Colonic mucosa (tissue), 4 donors: ENCODE data around the gene SYT2. TPM values are rescaled to one million over a fixed set of nuclear protein-coding genes. Genes with fewer than 3 reads are reported as not detected.
A peak's percentile ranks its signal among the peaks of the same experiment; 100 is the strongest.

ENCODE experiments used
- DNase-seq: peaks from one replicate; pipeline ENCODE4 v3.0.0-alpha.2; 2020
- H3K27ac ChIP-seq: fragments of 200-600 bp; one replicate; pipeline ENCODE4 v1.8.0; 2021
- H3K27me3 ChIP-seq: fragments of 200-600 bp; one replicate; pipeline ENCODE4 v1.8.0; 2021
- H3K36me3 ChIP-seq: fragments of 200-600 bp; one replicate; pipeline ENCODE4 v1.8.0; 2021
- H3K4me1 ChIP-seq: fragments of 200-600 bp; one replicate; pipeline ENCODE4 v1.8.0; 2021; ENCODE audit warnings: mild to moderate bottlenecking
- H3K4me3 ChIP-seq: fragments of 200-600 bp; one replicate; pipeline ENCODE4 v1.8.0; 2021
- H3K9ac ChIP-seq, 2 donors: one replicate each; pipeline ENCODE4 v1.7.0; 2013; ENCODE audit warnings: control low read depth in 2 of 2, low read depth in 2 of 2, low read length in 2 of 2
- H3K9me3 ChIP-seq: fragments of 200-600 bp; one replicate; pipeline ENCODE4 v1.8.0; 2021
- intact Hi-C: fragments of 100-400 bp; cut with DNase I; formaldehyde crosslinking; loops from one replicate; pipeline ENCODE4 v1.14.1; 2022
- total RNA-seq, 2 donors: library from RNA; stranded (reverse); fragmentation: NEBNext Ultra II Directional in 1 of 2; extraction: Animal tissue kit (Norgen Biotek cat#: 25700) in 1 of 2; gene quantifications; one replicate each; pipeline ENCODE4 v1.2.1, GENCODE V29; 2021
- TF ChIP-seq, protein P1 (sequence below): fragments of 200-600 bp; IDR thresholded peaks from one replicate; pipeline ENCODE4 v1.8.0; 2022; ENCODE audit warnings: antibody characterized with exemption, mild to moderate bottlenecking
- donor health status: healthy.
- donor health status: DM: no; HTN: no; CAD: no.
- donor health status: DM: no; HTN: no; CAD: no.

The SYT2 gene
- total RNA-seq, 2 donors from 2014 or later: 0.15 to 0.19 TPM

DNA sequence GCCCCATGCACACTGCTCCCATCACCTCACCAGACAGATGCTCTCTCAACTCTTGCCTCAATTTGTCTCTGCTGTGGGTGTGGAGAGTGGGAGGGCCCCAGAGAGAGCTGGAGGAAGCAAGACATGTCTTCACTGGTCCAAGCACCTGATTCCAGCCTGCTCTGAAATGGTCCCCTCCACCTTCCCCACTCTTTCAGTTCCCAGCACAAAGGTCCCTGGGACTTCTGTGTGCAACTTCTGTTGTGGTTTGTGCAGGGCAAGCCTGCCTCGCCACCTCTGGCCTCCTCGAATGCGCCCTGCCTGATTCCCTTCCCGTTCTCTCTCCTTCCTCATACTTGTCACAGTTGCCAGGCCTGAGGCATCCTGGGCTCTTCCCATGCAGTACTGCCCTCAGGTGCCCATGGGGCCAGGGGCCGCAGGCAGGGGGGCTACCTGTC is 119.3 kb downstream of the SYT2 start:
- Histone ChIP-seq H3K4me3 (no peak overlapping the region), H3K27me3 (no peaks in the 10 kb centered on the region), H3K36me3 (no peaks in the 10 kb centered on the region), H3K9me3 (no peaks in the 10 kb centered on the region), H3K27ac (no peak overlapping the region), H3K4me1 (no peaks in the 10 kb centered on the region), H3K9ac (no peak overlapping the region)
- no peak for DNase-seq
- intact Hi-C loops: no loop called here
- TF ChIP-seq, protein P1, sequence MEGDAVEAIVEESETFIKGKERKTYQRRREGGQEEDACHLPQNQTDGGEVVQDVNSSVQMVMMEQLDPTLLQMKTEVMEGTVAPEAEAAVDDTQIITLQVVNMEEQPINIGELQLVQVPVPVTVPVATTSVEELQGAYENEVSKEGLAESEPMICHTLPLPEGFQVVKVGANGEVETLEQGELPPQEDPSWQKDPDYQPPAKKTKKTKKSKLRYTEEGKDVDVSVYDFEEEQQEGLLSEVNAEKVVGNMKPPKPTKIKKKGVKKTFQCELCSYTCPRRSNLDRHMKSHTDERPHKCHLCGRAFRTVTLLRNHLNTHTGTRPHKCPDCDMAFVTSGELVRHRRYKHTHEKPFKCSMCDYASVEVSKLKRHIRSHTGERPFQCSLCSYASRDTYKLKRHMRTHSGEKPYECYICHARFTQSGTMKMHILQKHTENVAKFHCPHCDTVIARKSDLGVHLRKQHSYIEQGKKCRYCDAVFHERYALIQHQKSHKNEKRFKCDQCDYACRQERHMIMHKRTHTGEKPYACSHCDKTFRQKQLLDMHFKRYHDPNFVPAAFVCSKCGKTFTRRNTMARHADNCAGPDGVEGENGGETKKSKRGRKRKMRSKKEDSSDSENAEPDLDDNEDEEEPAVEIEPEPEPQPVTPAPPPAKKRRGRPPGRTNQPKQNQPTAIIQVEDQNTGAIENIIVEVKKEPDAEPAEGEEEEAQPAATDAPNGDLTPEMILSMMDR: no peak

DNA sequence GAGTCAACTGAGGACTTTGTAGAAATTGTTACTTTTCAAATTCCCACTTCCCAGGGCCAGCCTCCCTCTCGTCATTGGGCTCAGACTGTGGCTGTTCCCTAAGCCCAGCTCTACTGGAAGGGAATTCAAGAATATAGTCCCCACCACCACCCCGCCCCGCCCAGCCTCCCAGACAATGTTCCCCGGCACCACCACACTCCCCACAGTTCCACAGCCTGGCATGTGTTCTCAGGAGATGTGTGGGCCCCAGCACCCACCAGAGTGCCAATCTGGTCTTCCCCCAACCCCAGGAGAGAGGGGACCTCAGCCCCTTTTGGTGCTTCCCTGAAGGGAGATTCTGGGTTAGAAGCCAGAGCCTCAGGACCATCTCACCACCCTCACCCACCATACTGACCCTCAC is 120.1 kb downstream of the SYT2 start:
- H3K9me3 ChIP-seq: no peaks in the 10 kb centered on the region
- DNase-seq: no peak
- intact Hi-C loops: no loop called here
- H3K4me3 ChIP-seq: no peak overlapping the region
- no peaks in the 10 kb centered on the region for H3K27me3 ChIP-seq
- H3K4me1 ChIP-seq: no peaks in the 10 kb centered on the region
- TF ChIP-seq, protein P1: no peak
- no peak overlapping the region for H3K9ac ChIP-seq
- no peaks in the 10 kb centered on the region for H3K36me3 ChIP-seq
- peak overlapping the region; percentile 31 for H3K27ac ChIP-seq

DNA sequence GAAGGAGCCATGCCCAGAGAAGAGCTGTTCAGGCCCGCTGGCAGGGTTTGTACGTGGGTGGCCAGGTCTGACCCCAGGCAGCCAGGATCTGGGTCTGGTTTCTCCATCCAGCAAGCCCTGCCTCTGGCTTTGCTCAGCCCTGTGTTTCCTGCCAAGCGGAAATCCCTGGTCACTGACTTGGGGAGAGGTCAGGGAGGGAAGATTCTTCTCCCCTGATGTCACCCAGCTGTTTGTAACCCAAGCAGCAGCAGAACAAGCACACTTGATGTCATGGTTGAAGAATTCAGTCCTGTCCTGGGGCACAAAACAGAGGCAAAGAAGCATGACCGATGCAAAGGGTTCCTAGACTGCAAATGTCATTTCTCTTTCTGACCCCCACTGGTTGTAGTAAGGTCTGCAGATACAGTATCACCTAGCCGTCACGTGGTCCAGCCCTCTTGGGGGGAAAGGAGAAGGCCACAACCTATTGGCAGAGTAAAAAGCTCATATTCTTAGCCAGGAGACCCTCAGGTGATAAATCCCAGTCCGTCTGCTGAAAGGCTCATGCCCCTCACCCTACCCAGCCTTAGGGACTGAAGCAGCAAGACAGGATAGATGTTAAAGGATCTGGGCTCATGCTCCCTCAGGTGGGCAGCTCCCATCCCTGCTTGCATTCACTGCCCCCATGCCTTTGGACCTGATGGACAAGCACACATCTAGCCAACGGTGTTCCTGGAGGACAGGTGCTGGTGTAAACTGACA is 120.9 kb downstream of the SYT2 start:
- no peak overlapping the region for H3K9ac ChIP-seq
- intact Hi-C loops: no loop called here

DNA sequence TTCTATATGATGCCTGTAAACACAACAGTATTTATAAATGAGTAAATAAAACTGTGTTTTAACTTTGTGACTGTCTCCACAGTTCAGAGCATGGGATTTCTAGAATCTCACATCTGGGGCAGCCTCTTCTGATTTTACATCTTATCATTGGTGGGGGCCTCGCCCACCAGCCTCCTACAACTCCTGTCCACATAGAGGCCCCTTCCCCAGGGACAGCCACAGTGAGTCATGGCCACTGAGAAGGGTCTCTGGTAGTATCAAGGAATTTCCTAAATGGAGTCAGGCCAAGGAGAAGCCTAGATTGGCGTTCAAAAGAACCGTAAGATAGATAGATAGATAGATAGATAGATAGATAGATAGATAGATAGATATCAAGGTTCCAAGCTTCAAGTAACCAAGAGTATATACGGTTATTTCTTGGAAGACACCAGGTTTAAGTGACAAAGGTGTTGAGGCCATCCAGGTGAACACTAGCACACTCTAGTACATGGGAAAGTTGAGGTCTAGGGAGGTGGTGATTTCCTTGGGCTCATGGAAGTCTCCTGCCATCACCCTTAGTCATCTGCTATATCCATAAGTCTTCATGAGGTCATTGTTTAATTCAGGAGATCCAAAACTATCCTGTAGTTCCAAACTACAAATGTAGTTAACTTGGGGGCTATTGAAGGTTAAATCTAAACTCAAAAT is 121.6 kb downstream of the SYT2 start:
- Histone ChIP-seq H3K36me3 (no peaks in the 10 kb centered on the region), H3K4me1 (no peaks in the 10 kb centered on the region), H3K27ac (peak overlapping the region; percentile 43), H3K9me3 (no peaks in the 10 kb centered on the region), H3K27me3 (no peaks in the 10 kb centered on the region), H3K4me3 (no peak overlapping the region), H3K9ac (no peak overlapping the region)
- no peak for DNase-seq
- intact Hi-C loops: no loop called here
- TF ChIP-seq, protein P1: no peak

More for the DNA sequence above, 120.9 kb downstream of the SYT2 start:
- no peaks in the 10 kb centered on the region for H3K36me3 ChIP-seq
- peak; percentile 61 for DNase-seq
- TF ChIP-seq, protein P1: no peak
- H3K9me3 ChIP-seq: no peaks in the 10 kb centered on the region
- no peak overlapping the region for H3K4me3 ChIP-seq
- H3K27ac ChIP-seq: peak overlapping the region; percentile 43
- no peaks in the 10 kb centered on the region for H3K27me3 ChIP-seq
- no peaks in the 10 kb centered on the region for H3K4me1 ChIP-seq

DNA sequence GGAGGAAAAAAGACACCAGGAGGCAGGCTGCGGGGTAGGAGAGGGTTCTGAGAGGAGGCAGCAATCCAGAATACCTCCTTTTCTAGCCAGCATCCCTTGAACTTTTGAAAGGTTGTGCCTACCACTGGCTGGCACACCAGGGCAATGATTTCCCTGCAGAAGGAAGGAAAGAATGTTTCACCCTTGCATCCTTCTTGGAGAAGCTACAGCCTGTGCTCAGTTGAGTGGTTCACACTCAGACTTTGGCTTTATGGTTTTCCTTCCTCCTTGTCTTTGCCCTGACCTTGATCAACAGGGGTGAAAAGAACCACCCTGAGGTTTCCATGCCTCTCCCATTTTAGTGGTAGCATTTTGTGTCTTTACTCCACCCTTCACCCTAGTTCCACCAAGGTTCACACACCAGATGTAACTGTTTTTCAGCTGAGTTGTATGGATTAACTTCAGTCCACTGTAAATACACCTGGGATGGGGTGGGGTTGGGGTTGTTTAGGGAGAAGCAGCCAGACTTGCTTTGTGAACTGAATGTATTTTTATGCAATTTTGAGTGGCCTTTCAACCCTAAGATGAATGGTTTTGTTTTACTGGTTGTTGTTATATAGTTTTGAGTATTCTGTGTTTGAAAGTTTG is 122.3 kb downstream of the SYT2 start:
- TF ChIP-seq, protein P1: no peak
- no peaks in the 10 kb centered on the region for H3K36me3 ChIP-seq
- no peak overlapping the region for H3K9ac ChIP-seq
- H3K9me3 ChIP-seq: no peaks in the 10 kb centered on the region
- H3K27ac ChIP-seq: peak overlapping the region; percentile 43
- intact Hi-C loops: no loop called here
- DNase-seq: no peak
- H3K27me3 ChIP-seq: no peaks in the 10 kb centered on the region
- no peak overlapping the region for H3K4me3 ChIP-seq
- H3K4me1 ChIP-seq: no peaks in the 10 kb centered on the region
